GF-D8 (cell line): Measurements from ENCODE around the gene ZNF239.
A peak's percentile ranks its signal among the peaks of the same experiment; 100 is the strongest.
"Not testable (repeated sequence)": the region's sequence is repeated elsewhere in the genome, so short reads cannot be mapped to it uniquely, and the experiment has no call there.

Experiments
- DNase-seq: peaks from one replicate; lab custom pipeline; 2025; lab: John Stamatoyannopoulos, UW

The ZNF239 gene

DNA sequence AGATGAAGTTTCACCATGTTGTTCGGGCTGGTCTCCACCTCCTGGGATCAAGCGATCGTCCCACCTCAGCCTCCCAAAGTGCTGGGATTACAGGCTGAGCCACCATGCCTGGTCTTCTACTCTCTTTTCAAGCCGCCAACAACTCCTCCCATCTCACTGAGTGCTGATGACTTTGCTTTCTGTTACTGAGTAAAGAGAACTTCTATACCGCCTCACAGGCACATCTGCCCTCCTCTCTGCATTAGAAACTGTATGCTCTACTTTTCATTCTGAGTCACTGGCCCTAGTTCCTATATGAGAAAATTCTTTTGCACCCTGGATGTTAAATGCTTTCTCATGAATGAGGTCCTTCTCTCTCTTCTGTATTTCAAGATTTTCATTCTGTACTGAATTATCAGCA, 2.2 kb upstream of the ZNF239 start:
- DNase-seq = no peak

DNA sequence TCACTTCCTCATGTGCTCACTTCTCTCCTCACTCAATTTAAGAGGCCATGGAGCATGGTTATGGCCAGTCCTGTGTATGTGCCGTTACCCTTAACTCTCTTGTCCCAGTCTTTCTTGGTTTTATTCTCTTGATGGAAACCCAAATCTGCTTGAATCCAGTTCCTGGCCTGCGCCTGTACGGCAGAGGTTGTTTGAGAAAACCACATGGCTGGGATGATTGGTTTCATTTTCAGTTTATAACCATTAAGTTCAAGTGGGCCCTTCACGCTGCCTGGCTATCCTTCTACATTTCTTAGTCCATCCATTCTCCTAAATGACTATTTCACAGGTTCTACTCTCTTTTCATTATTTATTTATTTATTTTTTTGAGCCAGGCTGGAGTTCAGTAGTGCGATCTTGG, 1.6 kb upstream of the ZNF239 start:
- no peak for DNase-seq

DNA sequence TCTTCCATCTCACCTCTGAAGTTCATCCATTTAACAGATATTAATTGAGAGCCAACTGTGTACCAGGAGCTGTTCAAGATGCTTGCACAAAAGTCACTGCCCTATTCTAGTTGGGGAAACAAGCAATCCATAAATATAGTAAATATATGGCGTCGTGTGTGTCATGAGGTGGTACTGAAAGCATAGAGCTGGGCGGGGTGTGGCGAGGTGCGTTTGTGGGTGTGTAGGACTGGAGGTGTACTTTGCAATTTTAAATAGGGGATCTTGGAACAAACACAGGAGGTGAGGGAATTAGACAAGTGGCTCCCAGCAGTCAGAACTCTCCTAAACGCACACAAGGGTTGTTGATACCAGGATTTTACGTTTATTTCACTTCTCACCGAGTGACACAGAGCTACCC, 490 bp upstream of the ZNF239 start:
- no peak for DNase-seq

DNA sequence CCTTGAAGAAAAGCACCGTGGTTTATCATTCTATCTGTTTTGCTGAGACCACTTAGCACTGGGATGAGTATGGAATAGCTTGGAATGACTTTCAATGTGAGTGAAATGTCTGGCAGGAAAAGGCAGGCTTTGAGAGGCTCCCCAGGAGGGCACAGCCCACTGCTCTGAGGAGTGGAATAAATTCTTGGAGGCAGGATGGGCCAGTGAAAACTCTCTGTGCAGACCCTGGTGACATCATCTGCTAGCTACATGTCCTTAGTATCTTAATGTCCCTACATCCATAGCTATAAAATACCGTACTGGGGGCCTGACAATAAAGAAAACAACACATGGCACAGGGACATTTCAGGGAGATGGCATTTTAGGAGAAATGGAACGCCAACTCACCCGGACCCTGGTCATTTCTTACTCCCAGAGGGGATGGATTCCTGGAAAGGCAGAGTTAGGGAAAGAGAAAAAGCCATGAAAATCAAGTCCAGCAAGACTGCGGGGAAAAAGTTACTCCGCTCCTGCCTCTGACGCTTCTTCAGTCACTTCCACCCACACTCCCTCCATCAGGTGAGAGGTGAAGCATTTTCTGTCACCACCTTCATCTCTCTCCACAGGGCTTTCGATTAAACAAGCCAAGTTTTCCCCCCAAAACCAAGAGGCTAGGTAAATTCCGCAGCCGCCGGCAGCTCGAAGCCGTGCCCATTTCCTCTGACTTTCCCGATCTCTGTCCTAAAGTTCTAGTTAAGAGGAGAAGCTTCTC, 991 bp downstream of the ZNF239 start:
- DNase-seq = no peak

DNA sequence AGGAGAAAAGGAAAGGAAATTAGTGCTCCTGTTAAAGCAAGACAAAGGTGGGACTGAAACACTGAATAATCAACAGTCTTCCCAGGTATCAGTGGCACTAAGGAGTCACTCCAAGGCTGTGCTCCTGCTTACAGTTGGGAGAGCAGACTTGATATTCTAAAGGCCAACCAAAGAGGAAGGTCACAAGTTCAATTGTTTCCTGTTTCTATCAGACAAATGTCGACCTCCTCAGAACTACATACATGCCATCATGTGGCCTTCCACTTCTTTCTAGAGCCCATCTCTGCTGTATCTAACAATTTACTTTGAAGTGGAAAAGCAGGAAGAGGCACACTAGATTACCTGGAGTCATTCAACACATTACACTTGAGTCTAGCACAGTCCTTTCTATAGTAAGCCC, 3.4 kb downstream of the ZNF239 start:
- peak; percentile 3 for DNase-seq

DNA sequence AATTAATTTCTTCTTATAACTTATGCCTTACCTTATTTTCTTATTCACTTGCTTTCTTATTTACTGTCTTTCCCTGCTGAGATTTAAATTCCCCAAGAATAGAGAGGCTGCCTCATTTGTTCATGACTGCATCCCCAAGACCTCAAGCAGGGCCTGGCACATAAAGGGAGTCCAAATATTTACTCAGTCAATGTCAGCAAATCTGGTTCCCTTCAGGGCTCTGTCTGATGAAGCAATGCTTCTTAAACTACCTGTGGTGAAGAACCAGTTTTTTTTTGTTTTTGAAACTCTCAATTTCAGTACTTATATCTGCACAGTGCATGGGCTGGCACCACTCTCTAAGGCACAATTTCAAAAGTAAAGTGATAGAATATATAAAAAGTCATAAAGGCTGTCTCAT, 4.7 kb downstream of the ZNF239 start:
- no peak for DNase-seq

DNA sequence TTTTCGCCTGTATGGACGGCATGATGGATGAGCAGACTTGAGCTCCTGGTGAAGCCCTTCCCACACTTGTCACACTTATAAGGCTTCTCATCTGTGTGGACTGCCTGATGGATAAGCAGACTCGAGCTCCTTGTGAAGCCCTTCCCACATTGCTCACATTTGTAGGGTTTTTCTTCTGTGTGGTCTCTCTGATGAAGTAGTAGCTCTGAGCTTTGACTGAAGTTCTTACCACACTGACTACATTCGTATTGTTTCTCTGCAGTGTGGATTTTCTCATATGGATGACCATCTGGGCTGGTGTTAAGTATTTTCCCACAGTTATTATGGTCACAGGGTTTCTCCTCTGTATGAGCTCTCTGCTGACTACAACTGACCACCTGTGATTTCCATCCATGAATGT, 17.2 kb downstream of the ZNF239 start:
- DNase-seq = no peak

DNA sequence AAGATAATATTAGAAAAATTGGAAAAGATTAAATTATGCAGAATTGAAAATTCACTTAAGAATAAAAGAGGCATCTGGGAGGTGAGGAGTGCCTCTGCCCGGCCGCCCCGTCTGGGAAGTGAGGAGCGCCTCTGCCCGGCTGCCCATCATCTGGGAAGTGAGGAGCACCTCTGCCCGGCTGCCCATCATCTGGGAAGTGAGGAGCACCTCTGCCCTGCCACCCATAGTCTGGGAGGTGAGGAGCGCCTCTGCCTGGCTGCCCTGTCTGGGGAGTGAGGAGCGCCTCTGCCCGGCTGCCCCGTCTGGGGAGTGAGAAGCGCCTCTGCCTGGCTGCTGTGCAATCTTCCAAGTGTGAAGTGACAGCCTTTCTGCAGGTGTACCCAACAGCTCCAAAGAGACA, 30.7 kb downstream of the ZNF239 start:
- DNase-seq = not testable (repeated sequence)

DNA sequence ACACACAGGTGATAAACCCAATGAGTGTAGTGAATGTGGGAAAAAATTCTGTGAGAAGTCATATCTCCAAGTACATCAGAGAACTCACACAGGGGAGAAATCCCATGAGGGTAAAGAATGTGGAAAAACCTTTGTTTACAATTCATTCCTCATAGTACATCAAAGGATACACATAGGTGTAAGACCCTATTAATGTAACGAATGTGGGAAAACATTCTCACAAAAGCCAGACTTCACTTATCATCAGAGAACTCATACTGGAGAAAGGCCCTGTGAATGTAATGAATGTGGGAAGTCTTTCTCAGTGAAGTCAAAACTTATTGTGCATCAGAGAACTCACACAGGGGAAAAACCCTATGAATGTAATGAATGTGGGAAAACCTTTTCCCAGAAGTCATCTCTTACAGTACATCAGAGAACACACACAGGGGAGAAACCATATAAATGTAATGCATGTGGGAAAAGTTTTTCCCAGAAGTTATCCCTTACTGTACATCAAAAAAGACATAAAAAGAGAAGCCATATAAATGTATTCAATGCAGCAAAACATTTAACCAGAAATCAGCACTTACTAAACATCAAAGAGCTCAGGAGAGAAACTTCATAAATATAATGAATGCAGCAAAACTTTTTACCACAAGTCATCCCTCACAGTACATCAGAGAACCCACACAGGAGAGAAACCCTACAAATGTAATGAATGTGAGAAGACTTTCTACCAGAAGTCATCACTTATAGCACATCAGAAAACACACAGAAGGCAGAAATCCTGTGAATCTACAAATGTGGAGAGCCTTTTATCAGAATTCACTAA, 49.8 kb downstream of the ZNF239 start:
- DNase-seq = no peak
